ENCODE data around the gene ARHGAP42.

DNA sequence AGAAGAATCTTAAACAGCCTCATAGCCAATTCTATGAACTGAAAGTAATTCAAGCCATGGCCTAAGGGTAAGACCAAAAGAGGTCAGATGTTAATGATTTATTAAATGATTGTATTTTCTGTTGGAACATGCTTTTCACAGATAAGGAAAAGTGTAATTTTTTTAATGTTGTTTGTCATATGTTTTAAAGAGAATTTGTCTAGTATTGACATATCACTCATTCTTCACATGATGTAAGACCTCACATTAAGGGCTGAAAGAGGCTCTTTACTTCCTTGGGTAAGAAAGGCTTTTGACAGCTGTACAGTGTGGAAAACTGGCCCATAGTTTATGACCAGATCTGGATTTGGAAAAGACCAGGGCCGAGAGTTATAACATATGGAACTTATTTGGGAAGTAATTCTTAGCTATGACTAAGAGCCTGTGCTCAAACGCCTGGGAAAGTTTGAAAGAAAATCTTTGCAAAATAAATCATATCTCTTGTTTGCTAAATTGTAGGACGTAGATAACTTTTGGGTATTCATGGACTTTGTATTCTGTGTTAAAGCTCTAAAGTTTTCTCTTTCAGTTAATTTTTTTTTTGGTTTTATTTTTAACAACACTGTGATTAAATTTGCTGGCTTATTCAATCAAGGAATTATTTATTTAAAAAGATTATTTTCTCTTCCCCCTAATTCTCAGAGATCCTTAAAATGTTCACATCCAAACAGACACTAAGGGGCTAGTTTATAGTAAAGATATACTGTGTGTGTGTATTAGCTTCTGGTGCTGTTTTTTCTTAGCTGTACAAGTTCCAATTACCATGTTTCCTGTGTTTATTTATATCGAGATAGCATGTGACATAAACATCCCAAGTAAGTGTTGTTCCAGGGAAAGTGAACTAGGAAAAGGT lies 162.2 kb downstream of the ARHGAP42 start:
- TF ChIP-seq, protein P1, sequence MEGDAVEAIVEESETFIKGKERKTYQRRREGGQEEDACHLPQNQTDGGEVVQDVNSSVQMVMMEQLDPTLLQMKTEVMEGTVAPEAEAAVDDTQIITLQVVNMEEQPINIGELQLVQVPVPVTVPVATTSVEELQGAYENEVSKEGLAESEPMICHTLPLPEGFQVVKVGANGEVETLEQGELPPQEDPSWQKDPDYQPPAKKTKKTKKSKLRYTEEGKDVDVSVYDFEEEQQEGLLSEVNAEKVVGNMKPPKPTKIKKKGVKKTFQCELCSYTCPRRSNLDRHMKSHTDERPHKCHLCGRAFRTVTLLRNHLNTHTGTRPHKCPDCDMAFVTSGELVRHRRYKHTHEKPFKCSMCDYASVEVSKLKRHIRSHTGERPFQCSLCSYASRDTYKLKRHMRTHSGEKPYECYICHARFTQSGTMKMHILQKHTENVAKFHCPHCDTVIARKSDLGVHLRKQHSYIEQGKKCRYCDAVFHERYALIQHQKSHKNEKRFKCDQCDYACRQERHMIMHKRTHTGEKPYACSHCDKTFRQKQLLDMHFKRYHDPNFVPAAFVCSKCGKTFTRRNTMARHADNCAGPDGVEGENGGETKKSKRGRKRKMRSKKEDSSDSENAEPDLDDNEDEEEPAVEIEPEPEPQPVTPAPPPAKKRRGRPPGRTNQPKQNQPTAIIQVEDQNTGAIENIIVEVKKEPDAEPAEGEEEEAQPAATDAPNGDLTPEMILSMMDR (IDR thresholded peaks at IDR 0.05), result no peak
- TF ChIP-seq POLR2A (IDR thresholded peaks at IDR 0.05) (no peak), EP300 (IDR thresholded peaks at IDR 0.05) (no peak)
